ENCODE results near the gene ARFRP1. TPM values are rescaled to one million over a fixed set of nuclear protein-coding genes. Genes with fewer than 3 reads are reported as not detected.

Gene ARFRP1
- total RNA-seq, 1 experiment from 2014 or later: 42.7 TPM

- TF ChIP-seq, protein P1, sequence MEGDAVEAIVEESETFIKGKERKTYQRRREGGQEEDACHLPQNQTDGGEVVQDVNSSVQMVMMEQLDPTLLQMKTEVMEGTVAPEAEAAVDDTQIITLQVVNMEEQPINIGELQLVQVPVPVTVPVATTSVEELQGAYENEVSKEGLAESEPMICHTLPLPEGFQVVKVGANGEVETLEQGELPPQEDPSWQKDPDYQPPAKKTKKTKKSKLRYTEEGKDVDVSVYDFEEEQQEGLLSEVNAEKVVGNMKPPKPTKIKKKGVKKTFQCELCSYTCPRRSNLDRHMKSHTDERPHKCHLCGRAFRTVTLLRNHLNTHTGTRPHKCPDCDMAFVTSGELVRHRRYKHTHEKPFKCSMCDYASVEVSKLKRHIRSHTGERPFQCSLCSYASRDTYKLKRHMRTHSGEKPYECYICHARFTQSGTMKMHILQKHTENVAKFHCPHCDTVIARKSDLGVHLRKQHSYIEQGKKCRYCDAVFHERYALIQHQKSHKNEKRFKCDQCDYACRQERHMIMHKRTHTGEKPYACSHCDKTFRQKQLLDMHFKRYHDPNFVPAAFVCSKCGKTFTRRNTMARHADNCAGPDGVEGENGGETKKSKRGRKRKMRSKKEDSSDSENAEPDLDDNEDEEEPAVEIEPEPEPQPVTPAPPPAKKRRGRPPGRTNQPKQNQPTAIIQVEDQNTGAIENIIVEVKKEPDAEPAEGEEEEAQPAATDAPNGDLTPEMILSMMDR (conservative IDR thresholded peaks at IDR 0.05): no peak
- no peaks in the 10 kb centered on the region for H4K20me1 ChIP-seq (ENCODE audit: control insufficient read depth, insufficient read depth, insufficient read length)
- Mint-ChIP-seq H3K4me3 (no peak overlapping the region), H3K36me3 (ENCODE audit: insufficient read depth in 1 of 3, low read depth in 3 of 3) (peaks cover 6 to 13% (median 10%) of the 10 kb centered on the region in 3 experiments; a peak in 5 of 7 replicates), H3K9me3 (no peaks in the 10 kb centered on the region), H3K27ac (no peak overlapping the region; a peak in 3 of 7 replicates), H3K27me3 (ENCODE audit: low read depth) (peaks cover 3% of the 10 kb centered on the region; the same call in 1 of the 2 replicates), H3K4me1 (peaks cover 2 to 10% of the 10 kb centered on the region in 2 experiments)
- H2BK5ac ChIP-seq (ENCODE audit: insufficient read length, low read length): no peak overlapping the region
- H3K14ac ChIP-seq (ENCODE audit: insufficient read depth, low read length): no peak overlapping the region; the same call in 1 of the 2 replicates
- no peak overlapping the region for H3K23ac ChIP-seq (ENCODE audit: insufficient read length, low read depth, low read length)
- no peaks in the 10 kb centered on the region for H3K27me3 ChIP-seq (ENCODE audit: insufficient read depth, low read length)
- H2BK120ac ChIP-seq (ENCODE audit: low read depth, low read length, poor library complexity, severe bottlenecking): no peak overlapping the region
- no peak overlapping the region for H3K27ac ChIP-seq (ENCODE audit: insufficient read length, low read depth, low read length)
- no peak overlapping the region for H3K18ac ChIP-seq (ENCODE audit: insufficient read length, low read depth, low read length)
- no peak overlapping the region for H2BK12ac ChIP-seq (ENCODE audit: insufficient read length, low read depth, low read length)
- no peaks in the 10 kb centered on the region for H3K79me2 ChIP-seq (ENCODE audit: insufficient read depth, low read length)
- no peak overlapping the region for H3K4me2 ChIP-seq (ENCODE audit: insufficient read depth, insufficient read length, low read length)
- H3T11ph ChIP-seq (ENCODE audit: low read length): no peak overlapping the region
- H3K4me1 ChIP-seq (ENCODE audit: insufficient read depth, low read length): no peaks in the 10 kb centered on the region
- no peaks in the 10 kb centered on the region for H3K79me1 ChIP-seq (ENCODE audit: insufficient read depth, low read depth, low read length, poor library complexity, severe bottlenecking)
- H3K23me2 ChIP-seq (ENCODE audit: insufficient read length, low read depth, low read length, poor library complexity, severe bottlenecking): peaks cover 4% of the 10 kb centered on the region
- WGBS (ENCODE audit: extremely low coverage, insufficient read length, low lambda C conversion rate): no CpG with 5 or more reads among the region's 43 CpGs
- H3K9ac ChIP-seq (ENCODE audit: extremely low read depth, insufficient read length, low read length): no peak overlapping the region
- H2AFZ ChIP-seq (ENCODE audit: low read length): no peak overlapping the region
- no peak overlapping the region for H2BK20ac ChIP-seq (ENCODE audit: low read depth, low read length, poor library complexity, severe bottlenecking)
- no peak overlapping the region for H2AK5ac ChIP-seq (ENCODE audit: insufficient read length, low read length)
- H3K4ac ChIP-seq (ENCODE audit: low read depth, low read length): no peak overlapping the region
- DNase-seq: no peak
- H3K9me3 ChIP-seq (ENCODE audit: control insufficient read depth, low read depth, low read length): no peaks in the 10 kb centered on the region
- H3K56ac ChIP-seq (ENCODE audit: insufficient read length, low read depth, low read length): no peak overlapping the region
- no peak overlapping the region for H4K5ac ChIP-seq (ENCODE audit: insufficient read length, low read depth, low read length)
- no peak overlapping the region for H2BK15ac ChIP-seq (ENCODE audit: low read depth, low read length)
- no peak overlapping the region for H4K8ac ChIP-seq (replicated peaks; ENCODE audit: insufficient read length, low read depth, low read length)
- H4K91ac ChIP-seq (ENCODE audit: insufficient read length, low read depth, low read length): no peak overlapping the region
These were observed 7.4 kb downstream of the ARFRP1 start for GRCh38 chr20:63700199-63701050.
